Measurements from ENCODE around the gene PALD1. TPM values are rescaled to one million over a fixed set of nuclear protein-coding genes. Genes with fewer than 3 reads are reported as not detected.

The PALD1 gene
- total and polyA plus RNA-seq, 9 of the 15 experiments (the other 6 are each of a cell fraction or from before 2014, with no cell fraction given): 0.03 to 0.29 (median 0.09) TPM; not detected in 2

GRCh38 chr10:70579234-70580002 lies 100.9 kb downstream of the PALD1 start (continued):
- TF ChIP-seq NFYB (IDR thresholded peaks at IDR 0.05; ENCODE audit: extremely low read depth, insufficient read length) (peak; percentile 85), REST (IDR thresholded peaks at IDR 0.05; ENCODE audit: borderline replicate concordance) (peak; percentile 44), REST (CRISPR knock-in tag; IDR thresholded peaks at IDR 0.05; ENCODE audit: low read depth) (no peak), MITF (IDR thresholded peaks at IDR 0.05) (no peak), ZNF140 (CRISPR knock-in tag; IDR thresholded peaks at IDR 0.05) (no peak), LARP7 (IDR thresholded peaks at IDR 0.05) (no peak), NR2C1 (IDR thresholded peaks at IDR 0.05) (0 out of 2 replicates have a peak, but pooled peaks have one; percentile 13), NR2C1 (tag; IDR thresholded peaks at IDR 0.05) (no peak), ZNF507 (tag; conservative IDR thresholded peaks at IDR 0.05) (no peak), MAX (CRISPR knock-in tag; IDR thresholded peaks at IDR 0.05) (peak; percentile 71), KDM1A (IDR thresholded peaks at IDR 0.05) (peak; percentile 28 to 68; a peak in 2 of 4 replicates)
- TF ChIP-seq, protein P1, sequence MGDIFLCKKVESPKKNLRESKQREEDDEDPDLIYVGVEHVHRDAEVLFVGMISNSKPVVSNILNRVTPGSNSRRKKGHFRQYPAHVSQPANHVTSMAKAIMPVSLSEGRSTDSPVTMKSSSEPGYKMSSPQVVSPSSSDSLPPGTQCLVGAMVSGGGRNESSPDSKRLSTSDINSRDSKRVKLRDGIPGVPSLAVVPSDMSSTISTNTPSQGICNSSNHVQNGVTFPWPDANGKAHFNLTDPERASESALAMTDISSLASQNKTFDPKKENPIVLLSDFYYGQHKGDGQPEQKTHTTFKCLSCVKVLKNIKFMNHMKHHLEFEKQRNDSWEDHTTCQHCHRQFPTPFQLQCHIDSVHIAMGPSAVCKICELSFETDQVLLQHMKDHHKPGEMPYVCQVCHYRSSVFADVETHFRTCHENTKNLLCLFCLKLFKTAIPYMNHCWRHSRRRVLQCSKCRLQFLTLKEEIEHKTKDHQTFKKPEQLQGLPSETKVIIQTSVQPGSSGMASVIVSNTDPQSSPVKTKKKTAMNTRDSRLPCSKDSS (IDR thresholded peaks at IDR 0.05; ENCODE audit: low read depth, partially characterized antibody): no peak
- TF ChIP-seq, protein P2, sequence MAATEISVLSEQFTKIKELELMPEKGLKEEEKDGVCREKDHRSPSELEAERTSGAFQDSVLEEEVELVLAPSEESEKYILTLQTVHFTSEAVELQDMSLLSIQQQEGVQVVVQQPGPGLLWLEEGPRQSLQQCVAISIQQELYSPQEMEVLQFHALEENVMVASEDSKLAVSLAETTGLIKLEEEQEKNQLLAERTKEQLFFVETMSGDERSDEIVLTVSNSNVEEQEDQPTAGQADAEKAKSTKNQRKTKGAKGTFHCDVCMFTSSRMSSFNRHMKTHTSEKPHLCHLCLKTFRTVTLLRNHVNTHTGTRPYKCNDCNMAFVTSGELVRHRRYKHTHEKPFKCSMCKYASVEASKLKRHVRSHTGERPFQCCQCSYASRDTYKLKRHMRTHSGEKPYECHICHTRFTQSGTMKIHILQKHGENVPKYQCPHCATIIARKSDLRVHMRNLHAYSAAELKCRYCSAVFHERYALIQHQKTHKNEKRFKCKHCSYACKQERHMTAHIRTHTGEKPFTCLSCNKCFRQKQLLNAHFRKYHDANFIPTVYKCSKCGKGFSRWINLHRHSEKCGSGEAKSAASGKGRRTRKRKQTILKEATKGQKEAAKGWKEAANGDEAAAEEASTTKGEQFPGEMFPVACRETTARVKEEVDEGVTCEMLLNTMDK (IDR thresholded peaks at IDR 0.05; ENCODE audit: borderline replicate concordance, insufficient read depth, low read depth, low read length, poor library complexity, severe bottlenecking): no peak
